Measurements from ENCODE around the gene RBFA.

GRCh38 chr18:80074697-80075096 lies 40.5 kb downstream of the RBFA start:
- TF ChIP-seq CTCF (IDR thresholded peaks at IDR 0.05) (no peak), POLR2A (IDR thresholded peaks at IDR 0.05) (no peak)

Measured in body of pancreas (tissue), 4 donors.